Neuronal stem cell (in vitro differentiated cells): ENCODE results near the gene ZNF70.

ENCODE experiments used
- DNase-seq: peaks from one replicate; pipeline ENCODE4 v3.0.0-alpha.2; 2013; ENCODE audit warnings: low spot score
- H2AFZ ChIP-seq: one replicate; pipeline ENCODE4 v1.6.1; 2013; ENCODE audit warnings: mild to moderate bottlenecking, low read length, inconsistent platforms
- H2AK5ac ChIP-seq: 2 replicates; pipeline ENCODE4 v1.6.1; 2013; ENCODE audit warnings: low read depth, mild to moderate bottlenecking, inconsistent platforms, low read length, moderate library complexity, mixed read lengths
- H2BK120ac ChIP-seq: 2 replicates; pipeline ENCODE4 v1.6.1; 2013; ENCODE audit warnings: low read depth, mild to moderate bottlenecking, inconsistent platforms, low read length, moderate library complexity, mixed read lengths
- H2BK12ac ChIP-seq: one replicate; pipeline ENCODE4 v1.6.1; 2013; ENCODE audit warnings: low read length, inconsistent platforms
- H2BK15ac ChIP-seq: 2 replicates; pipeline ENCODE4 v1.6.1; 2013; ENCODE audit warnings: mild to moderate bottlenecking, low read length, inconsistent platforms, mixed read lengths
- H2BK5ac ChIP-seq: one replicate; pipeline ENCODE4 v1.6.1; 2013; ENCODE audit warnings: inconsistent platforms, mild to moderate bottlenecking, low read length, moderate library complexity
- H3K14ac ChIP-seq: one replicate; pipeline ENCODE4 v1.6.1; 2013; ENCODE audit warnings: low read length, inconsistent platforms
- H3K18ac ChIP-seq: 2 replicates; pipeline ENCODE4 v1.6.1; 2013; ENCODE audit warnings: low read length, inconsistent platforms
- H3K23ac ChIP-seq: 2 replicates; pipeline ENCODE4 v1.6.1; 2013; ENCODE audit warnings: low read depth, mild to moderate bottlenecking, mixed read lengths, low read length, inconsistent platforms; ENCODE audit not compliant: poor library complexity
- H3K27ac ChIP-seq: replicated peaks from 3 replicates; pipeline ENCODE4 v1.5.1; 2013; ENCODE audit warnings: low read length, inconsistent platforms
- H3K27me3 ChIP-seq, 3 experiments: 2 replicates each; pipeline ENCODE4 v1.6.1; 2013; ENCODE audit warnings: low read length in 3 of 3, mild to moderate bottlenecking in 2 of 3, inconsistent platforms in 1 of 3, low read depth in 1 of 3, mixed read lengths in 1 of 3, moderate library complexity in 1 of 3; ENCODE audit not compliant: control insufficient read depth in 3 of 3, insufficient read depth in 3 of 3
- H3K36me3 ChIP-seq, 2 donors: replicated peaks in 1 of 2; 2 replicates each; pipeline ENCODE4 v1.6.1; 2013; ENCODE audit warnings: low read length in 2 of 2; ENCODE audit not compliant: control insufficient read depth in 2 of 2, insufficient read depth in 2 of 2
- H3K4ac ChIP-seq: 2 replicates; pipeline ENCODE4 v1.6.1; 2013; ENCODE audit warnings: inconsistent platforms, mild to moderate bottlenecking, low read length, moderate library complexity
- H3K4me1 ChIP-seq, 2 donors: 1 replicate in 1 of 2; 2 replicates in 1 of 2; pipeline ENCODE4 v1.6.1; 2013; ENCODE audit warnings: low read length in 2 of 2, low read depth in 1 of 2; ENCODE audit not compliant: control insufficient read depth in 2 of 2, insufficient read depth in 1 of 2
- H3K4me2 ChIP-seq: one replicate; pipeline ENCODE4 v1.6.1; 2013; ENCODE audit warnings: mild to moderate bottlenecking, low read length, inconsistent platforms; ENCODE audit not compliant: insufficient read depth, poor library complexity, severe bottlenecking
- H3K4me3 ChIP-seq, 2 donors: 2 replicates each; pipeline ENCODE4 v1.5.1; 2013; ENCODE audit warnings: low read length in 2 of 2, mild to moderate bottlenecking in 2 of 2, inconsistent platforms in 1 of 2, moderate library complexity in 1 of 2
- H3K79me1 ChIP-seq: one replicate; pipeline ENCODE4 v1.6.1; 2013; ENCODE audit warnings: low read depth, mild to moderate bottlenecking, inconsistent platforms, low read length, moderate library complexity
- H3K9ac ChIP-seq: one replicate; pipeline ENCODE4 v1.6.1; 2013; ENCODE audit warnings: mild to moderate bottlenecking, low read depth, low read length, inconsistent platforms; ENCODE audit not compliant: poor library complexity
- H3K9me3 ChIP-seq, 2 donors: replicated peaks in 1 of 2; 2 replicates each; pipeline versions ENCODE3 to v1.6.1; 2013; ENCODE audit warnings: low read length in 2 of 2, mild to moderate bottlenecking in 2 of 2, inconsistent platforms in 1 of 2, low read depth in 1 of 2, mixed read lengths in 1 of 2, moderate library complexity in 1 of 2; ENCODE audit not compliant: control insufficient read depth in 2 of 2, insufficient read depth in 1 of 2
- H4K8ac ChIP-seq: one replicate; pipeline ENCODE4 v1.6.1; 2013; ENCODE audit warnings: low read depth, mild to moderate bottlenecking, inconsistent platforms, low read length, moderate library complexity
- H4K91ac ChIP-seq: one replicate; pipeline ENCODE4 v1.6.1; 2013; ENCODE audit warnings: low read length, low read depth, mild to moderate bottlenecking, inconsistent platforms; ENCODE audit not compliant: poor library complexity
- WGBS, 2 donors: extraction: QIAGEN DNeasy Blood & Tissue Kit; methylation state at CpG; one replicate each; pipeline ENCODE4 v1.1.7; 2013; ENCODE audit warnings: missing lambda C conversion rate in 2 of 2, mixed read lengths in 1 of 2; ENCODE audit not compliant: insufficient read length in 2 of 2, insufficient replicate concordance in 1 of 2; ENCODE audit errors: extremely low coverage in 2 of 2; 5-methylcytosine and 5-hydroxymethylcytosine counted together

Gene ZNF70

GRCh38 chr22:23772315-23772648, 21.4 kb upstream of the ZNF70 start:
- Histone ChIP-seq H3K14ac (no peak overlapping the region), H2AFZ (peak overlapping the region; percentile 87), H3K18ac (peak overlapping the region; percentile 89), H3K23ac (no peak overlapping the region), H3K4me3 (peak overlapping the region; percentile 51 to 67), H2AK5ac (no peak overlapping the region), H3K27ac (no peak overlapping the region), H3K4ac (no peak overlapping the region), H4K8ac (no peak overlapping the region), H2BK12ac (no peak overlapping the region), H2BK15ac (no peak overlapping the region), H3K27me3 (peaks cover 0 to 18% (median 14%) of the 10 kb centered on the region in 3 experiments), H3K9ac (no peak overlapping the region), H2BK5ac (no peak overlapping the region), H4K91ac (no peak overlapping the region), H3K9me3 (no peaks in the 10 kb centered on the region), H3K4me1 (peaks cover 15 to 22% of the 10 kb centered on the region in 2 donors), H3K4me2 (peak overlapping the region; percentile 80), H3K36me3 (no peaks in the 10 kb centered on the region), H2BK120ac (no peak overlapping the region), H3K79me1 (peaks cover 2% of the 10 kb centered on the region)
- no CpG with 5 or more reads among the region's 6 CpGs for WGBS, 2 donors
- DNase-seq, result no peak

GRCh38 chr22:23769321-23769965, 18.5 kb upstream of the ZNF70 start:
- H4K91ac ChIP-seq, result peak overlapping the region; percentile 22
- no peaks in the 10 kb centered on the region for H3K9me3 ChIP-seq
- peak overlapping the region; percentile 43 for H4K8ac ChIP-seq
- DNase-seq, result no peak
- H2BK5ac ChIP-seq, result no peak overlapping the region
- peaks cover 19 to 25% of the 10 kb centered on the region in 2 donors for H3K4me1 ChIP-seq
- H3K23ac ChIP-seq, result peak overlapping the region; percentile 30
- H3K14ac ChIP-seq, result peak overlapping the region; percentile 4
- H3K18ac ChIP-seq, result peak overlapping the region; percentile 87
- H2BK15ac ChIP-seq, result peak overlapping the region; percentile 40
- no peak overlapping the region for H3K27ac ChIP-seq
- no CpG with 5 or more reads among the region's 6 CpGs for WGBS, 2 donors
- H2AFZ ChIP-seq, result no peak overlapping the region
- H2BK120ac ChIP-seq, result no peak overlapping the region
- peak overlapping the region; percentile 33 for H2BK12ac ChIP-seq
- H3K36me3 ChIP-seq, result peaks cover 0 to 13% of the 10 kb centered on the region in 2 donors
- H2AK5ac ChIP-seq, result peak overlapping the region; percentile 91
- H3K27me3 ChIP-seq, result peaks cover 0 to 18% (median 14%) of the 10 kb centered on the region in 3 experiments
- H3K4ac ChIP-seq, result peak overlapping the region; percentile 2
- H3K9ac ChIP-seq, result no peak overlapping the region
- H3K4me3 ChIP-seq, result no peak overlapping the region
- H3K79me1 ChIP-seq, result peaks cover 2% of the 10 kb centered on the region
- H3K4me2 ChIP-seq, result no peak overlapping the region

DNA sequence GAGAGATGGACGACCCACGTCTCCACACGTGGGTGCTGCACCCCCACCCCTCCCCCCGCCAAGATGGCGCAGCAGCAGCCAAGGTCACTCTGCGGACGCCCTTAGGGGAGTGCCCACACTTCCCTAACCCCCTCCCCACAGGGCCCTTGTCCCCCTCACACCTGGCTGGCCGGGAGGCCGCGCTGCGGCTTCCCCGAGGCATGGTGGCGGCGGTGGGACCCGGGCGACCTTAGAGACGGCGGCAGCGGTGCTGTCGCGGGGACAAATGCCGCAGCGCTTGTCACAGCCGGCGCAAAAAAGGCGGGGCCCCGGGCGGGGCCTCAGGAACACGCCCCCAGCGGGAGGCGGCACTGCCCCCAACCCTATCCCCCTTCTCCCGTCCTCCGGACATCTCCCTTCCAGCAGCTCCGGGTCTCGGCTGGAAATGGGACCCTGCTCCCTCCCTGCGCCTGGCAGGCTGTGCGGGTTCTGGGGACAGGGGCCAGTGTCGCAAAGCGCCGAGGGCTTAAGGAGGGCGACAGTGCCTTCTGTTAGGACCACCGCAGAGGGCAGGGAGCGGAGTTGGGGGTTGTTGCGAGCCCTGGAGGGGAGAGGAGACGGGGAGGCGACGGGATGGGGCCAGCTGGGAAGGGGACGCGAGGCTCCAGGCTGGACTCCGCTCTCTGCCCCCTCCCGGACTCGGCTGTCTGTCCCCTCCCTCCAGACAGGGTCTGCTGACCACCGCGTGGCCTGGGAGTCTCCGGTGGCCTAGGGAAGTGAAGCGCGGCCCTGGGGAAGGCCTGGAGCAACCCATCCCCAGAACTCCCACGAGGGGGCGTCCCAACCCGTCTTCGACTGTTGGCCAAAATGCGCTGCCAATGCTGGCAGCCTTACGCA, 17.0 kb upstream of the ZNF70 start, which contains the start of gene CHCHD10:
Gene CHCHD10, minus strand, starts transcription at position 300 of the 876 bp plus-strand sequence. Its CDS starts 98 bp downstream, at position 202.
- Histone ChIP-seq H2BK12ac (peak within 1 kb of the TSS; percentile 48), H3K23ac (peak within 1 kb of the TSS; percentile 96), H4K8ac (peak within 1 kb of the TSS; percentile 75), H3K4me2 (peak within 1 kb of the TSS; percentile 92), H3K14ac (peak within 1 kb of the TSS; percentile 91), H3K27ac (peak within 1 kb of the TSS; percentile 80), H2BK5ac (no peak within 1 kb of the TSS), H3K9me3 (no peaks in the 10 kb centered on the region), H2AFZ (peak within 1 kb of the TSS; percentile 93), H3K27me3 (peaks cover 0 to 5% (median under 1%) of the 10 kb centered on the region in 3 experiments), H2AK5ac (peak within 1 kb of the TSS; percentile 82), H3K9ac (peak within 1 kb of the TSS; percentile 91), H3K36me3 (peaks cover 0 to 13% of the 10 kb centered on the region in 2 donors), H3K4me1 (peaks cover 17 to 27% of the 10 kb centered on the region in 2 donors), H3K18ac (peak within 1 kb of the TSS; percentile 99), H3K4ac (no peak within 1 kb of the TSS), H3K4me3 (peak within 1 kb of the TSS; percentile 63 to 92), H2BK120ac (peak within 1 kb of the TSS; percentile 51), H3K79me1 (no peaks in the 10 kb centered on the region), H2BK15ac (peak within 1 kb of the TSS; percentile 97), H4K91ac (no peak within 1 kb of the TSS)
- peak; percentile 87 for DNase-seq
- no CpG with 5 or more reads among the region's 63 CpGs for WGBS, 2 donors

DNA sequence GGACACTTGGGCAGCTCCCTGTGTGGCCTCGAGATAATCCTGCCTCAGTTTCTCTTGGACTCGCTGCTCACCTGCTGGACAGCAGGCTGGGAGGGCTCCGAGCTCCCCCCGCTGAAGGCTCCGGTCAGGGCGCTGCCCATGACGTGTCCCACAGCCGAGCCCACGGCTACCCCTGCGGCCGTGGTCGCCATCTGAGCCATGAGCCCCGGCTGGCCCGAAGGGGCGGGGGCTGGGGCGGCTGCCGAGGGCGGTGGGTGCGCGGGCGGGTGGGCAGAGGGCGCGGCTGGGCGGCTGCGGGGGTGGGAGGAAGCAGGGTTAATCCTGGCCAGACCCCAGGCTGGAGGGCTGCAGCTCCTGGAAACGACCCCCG, 16.4 kb upstream of the ZNF70 start:
- H3K9me3 ChIP-seq, result no peaks in the 10 kb centered on the region
- H3K4me1 ChIP-seq, result peaks cover 20 to 30% of the 10 kb centered on the region in 2 donors
- H2BK15ac ChIP-seq, result peak overlapping the region; percentile 93
- peak overlapping the region; percentile 63 to 92 for H3K4me3 ChIP-seq
- DNase-seq, result no peak
- H3K79me1 ChIP-seq, result no peaks in the 10 kb centered on the region
- H4K8ac ChIP-seq, result no peak overlapping the region
- H2AFZ ChIP-seq, result peak overlapping the region; percentile 93
- peak overlapping the region; percentile 99 for H3K18ac ChIP-seq
- peak overlapping the region; percentile 82 for H2AK5ac ChIP-seq
- no peak overlapping the region for H4K91ac ChIP-seq
- no peak overlapping the region for H2BK120ac ChIP-seq
- no peak overlapping the region for H3K27ac ChIP-seq
- peak overlapping the region; percentile 92 for H3K4me2 ChIP-seq
- no peak overlapping the region for H2BK12ac ChIP-seq
- peaks cover 0 to 13% of the 10 kb centered on the region in 2 donors for H3K36me3 ChIP-seq
- peak overlapping the region; percentile 11 for H3K23ac ChIP-seq
- H2BK5ac ChIP-seq, result no peak overlapping the region
- H3K14ac ChIP-seq, result peak overlapping the region; percentile 91
- H3K9ac ChIP-seq, result peak overlapping the region; percentile 89
- no peak overlapping the region for H3K4ac ChIP-seq
- peaks cover 0 to 4% (median 0%) of the 10 kb centered on the region in 3 experiments for H3K27me3 ChIP-seq
- no CpG with 5 or more reads among the region's 27 CpGs for WGBS, 2 donors
